Measurements from ENCODE around the gene MED25. TPM values are rescaled to one million over a fixed set of nuclear protein-coding genes. Genes with fewer than 3 reads are reported as not detected.

Gene MED25
- total and polyA plus RNA-seq, 9 of the 15 experiments (the other 6 are each of a cell fraction or from before 2014, with no cell fraction given), result 4.1 to 93.9 (median 19.3) TPM

GRCh38 chr19:49850487-49851342 is 32.6 kb downstream of the MED25 start, which contains the start of gene PTOV1 (continued):
- TF ChIP-seq, protein P1, sequence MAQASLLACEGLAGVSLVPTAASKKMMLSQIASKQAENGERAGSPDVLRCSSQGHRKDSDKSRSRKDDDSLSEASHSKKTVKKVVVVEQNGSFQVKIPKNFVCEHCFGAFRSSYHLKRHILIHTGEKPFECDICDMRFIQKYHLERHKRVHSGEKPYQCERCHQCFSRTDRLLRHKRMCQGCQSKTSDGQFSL (CRISPR knock-in tag; IDR thresholded peaks at IDR 0.05), result peak; percentile 76
- TF ChIP-seq, protein P1 (tag; IDR thresholded peaks at IDR 0.05), result no peak
- TF ChIP-seq STAT5A (IDR thresholded peaks at IDR 0.05; ENCODE audit: borderline replicate concordance, low read length) (no peak), POU5F1 (IDR thresholded peaks at IDR 0.05; ENCODE audit: borderline replicate concordance, low read depth, low read length, partially characterized antibody) (no peak), ETV6 (IDR thresholded peaks at IDR 0.05; ENCODE audit: borderline replicate concordance in 1 of 2, low read depth in 2 of 2, low read length in 1 of 2) (peak in 1 of 2 experiments; percentile 65; a peak in 1 of 4 replicates), ETV6 (CRISPR knock-in tag; IDR thresholded peaks at IDR 0.05; ENCODE audit: borderline replicate concordance) (no peak), KLF16 (IDR thresholded peaks at IDR 0.05) (no peak), CBX2 (IDR thresholded peaks at IDR 0.05; ENCODE audit: insufficient read depth, low read length, poor library complexity, severe bottlenecking) (no peak), ZNF134 (CRISPR knock-in tag; conservative IDR thresholded peaks at IDR 0.05) (no peak), BCOR (IDR thresholded peaks at IDR 0.05) (0 out of 2 replicates have a peak, but pooled peaks have one; percentile 10), ZBTB1 (CRISPR knock-in tag; IDR thresholded peaks at IDR 0.05; ENCODE audit: borderline replicate concordance, low read depth) (peak; percentile 94; the same call in 1 of the 2 replicates), HOMEZ (CRISPR knock-in tag; IDR thresholded peaks at IDR 0.05) (no peak), ZKSCAN1 (IDR thresholded peaks at IDR 0.05; ENCODE audit: low read depth, low read length) (no peak), SRSF9 (IDR thresholded peaks at IDR 0.05; ENCODE audit: borderline replicate concordance, low read depth, low read length) (no peak), NCOR1 (IDR thresholded peaks at IDR 0.05) (0 out of 2 replicates have a peak, but pooled peaks have one; percentile 16), CUX1 (CRISPR knock-in tag; IDR thresholded peaks at IDR 0.05) (no peak), MAZ (CRISPR knock-in tag; conservative IDR thresholded peaks at IDR 0.05 in 1 of 2, IDR thresholded peaks at IDR 0.05 in 1 of 2) (peak in 1 of 2 experiments; percentile 85)
- TF ChIP-seq, protein P2, sequence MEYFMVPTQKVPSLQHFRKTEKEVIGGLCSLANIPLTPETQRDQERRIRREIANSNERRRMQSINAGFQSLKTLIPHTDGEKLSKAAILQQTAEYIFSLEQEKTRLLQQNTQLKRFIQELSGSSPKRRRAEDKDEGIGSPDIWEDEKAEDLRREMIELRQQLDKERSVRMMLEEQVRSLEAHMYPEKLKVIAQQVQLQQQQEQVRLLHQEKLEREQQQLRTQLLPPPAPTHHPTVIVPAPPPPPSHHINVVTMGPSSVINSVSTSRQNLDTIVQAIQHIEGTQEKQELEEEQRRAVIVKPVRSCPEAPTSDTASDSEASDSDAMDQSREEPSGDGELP (CRISPR knock-in tag; IDR thresholded peaks at IDR 0.05; ENCODE audit: borderline replicate concordance), result peak; percentile 97

Data from K562 (cell line).